ENCODE data around the gene SUOX.

DNA sequence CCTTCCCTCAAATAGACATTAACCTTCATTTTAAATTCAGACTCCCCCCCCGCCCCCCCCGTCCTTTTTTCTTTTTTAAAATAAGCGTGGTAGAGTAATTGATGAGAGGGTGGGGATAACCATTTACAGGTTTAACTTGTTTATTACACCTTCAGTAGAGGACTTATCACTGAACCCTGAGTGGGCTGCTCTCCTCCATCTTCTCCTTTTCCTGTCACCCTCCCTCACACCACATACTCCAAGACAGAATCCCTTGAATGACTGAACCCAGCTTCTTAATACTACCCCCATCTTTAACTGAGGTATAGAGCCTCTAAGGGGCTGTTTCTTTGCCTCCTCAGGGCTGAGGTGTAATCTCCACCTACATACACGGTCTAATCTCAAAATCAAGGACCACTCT, 20.1 kb downstream of the SUOX start:
- TF ChIP-seq, protein P1, sequence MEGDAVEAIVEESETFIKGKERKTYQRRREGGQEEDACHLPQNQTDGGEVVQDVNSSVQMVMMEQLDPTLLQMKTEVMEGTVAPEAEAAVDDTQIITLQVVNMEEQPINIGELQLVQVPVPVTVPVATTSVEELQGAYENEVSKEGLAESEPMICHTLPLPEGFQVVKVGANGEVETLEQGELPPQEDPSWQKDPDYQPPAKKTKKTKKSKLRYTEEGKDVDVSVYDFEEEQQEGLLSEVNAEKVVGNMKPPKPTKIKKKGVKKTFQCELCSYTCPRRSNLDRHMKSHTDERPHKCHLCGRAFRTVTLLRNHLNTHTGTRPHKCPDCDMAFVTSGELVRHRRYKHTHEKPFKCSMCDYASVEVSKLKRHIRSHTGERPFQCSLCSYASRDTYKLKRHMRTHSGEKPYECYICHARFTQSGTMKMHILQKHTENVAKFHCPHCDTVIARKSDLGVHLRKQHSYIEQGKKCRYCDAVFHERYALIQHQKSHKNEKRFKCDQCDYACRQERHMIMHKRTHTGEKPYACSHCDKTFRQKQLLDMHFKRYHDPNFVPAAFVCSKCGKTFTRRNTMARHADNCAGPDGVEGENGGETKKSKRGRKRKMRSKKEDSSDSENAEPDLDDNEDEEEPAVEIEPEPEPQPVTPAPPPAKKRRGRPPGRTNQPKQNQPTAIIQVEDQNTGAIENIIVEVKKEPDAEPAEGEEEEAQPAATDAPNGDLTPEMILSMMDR (IDR thresholded peaks at IDR 0.05; ENCODE audit: low read depth, low read length) = no peak
- no peak for TF ChIP-seq EZH2phosphoT487 (IDR thresholded peaks at IDR 0.05; ENCODE audit: low read depth)
